Suprapubic skin (tissue), 4 donors: ENCODE results near the gene PCSK2. TPM values are rescaled to one million over a fixed set of nuclear protein-coding genes. Genes with fewer than 3 reads are reported as not detected.

Source experiments
- DNase-seq, 2 donors: peaks; one replicate each; pipeline ENCODE4 v3.0.0-alpha.2; 2019; ENCODE audit warnings: low spot score in 2 of 2
- H3K27ac ChIP-seq: fragments of 200-600 bp; sonication (generic); one replicate; pipeline ENCODE4 v1.5.1; 2019
- H3K27me3 ChIP-seq: fragments of 200-600 bp; sonication (generic); one replicate; pipeline ENCODE4 v1.5.1; 2019
- H3K36me3 ChIP-seq: fragments of 200-600 bp; sonication (generic); one replicate; pipeline ENCODE4 v1.5.1; 2019
- H3K4me1 ChIP-seq: fragments of 200-600 bp; sonication (generic); one replicate; pipeline ENCODE4 v1.5.1; 2019
- H3K4me3 ChIP-seq: fragments of 200-600 bp; sonication (generic); one replicate; pipeline ENCODE4 v1.5.1; 2019; ENCODE audit warnings: mild to moderate bottlenecking
- H3K9me3 ChIP-seq: fragments of 200-600 bp; sonication (generic); one replicate; pipeline ENCODE4 v1.5.1; 2019
- CTCF ChIP-seq, 2 donors: fragments of 200-600 bp in 1 of 2; fragments of 450-650 bp in 1 of 2; sonication (generic) in 1 of 2; IDR thresholded peaks; one replicate each; pipeline ENCODE4 v1.5.1; 2016 to 2019; ENCODE audit warnings: antibody characterized with exemption in 2 of 2, mild to moderate bottlenecking in 1 of 2, moderate library complexity in 1 of 2
- EP300 ChIP-seq: sonication (generic); formaldehyde crosslinking; IDR thresholded peaks from one replicate; pipeline ENCODE4 v1.6.1; 2017; ENCODE audit warnings: antibody characterized with exemption
- POLR2A ChIP-seq, 2 donors: fragments of 450-650 bp; IDR thresholded peaks; one replicate each; pipeline ENCODE4 v1.6.1; 2017; ENCODE audit warnings: antibody characterized with exemption in 2 of 2, mild to moderate bottlenecking in 2 of 2, moderate library complexity in 2 of 2
- POLR2AphosphoS5 ChIP-seq, 3 donors: sonication (generic); formaldehyde crosslinking; IDR thresholded peaks; one replicate each; pipeline ENCODE4 v1.6.1; 2017; ENCODE audit warnings: antibody characterized with exemption in 3 of 3
- WGBS: methylation state at CpG from one replicate; pipeline ENCODE4 v1.1.5; 2018; 5-methylcytosine and 5-hydroxymethylcytosine counted together
- total RNA-seq, 4 donors: library from RNA; depleted of rRNA; stranded (reverse); fragments of >200 nt; gene quantifications; one replicate each; pipeline ENCODE4 v1.1.0, GENCODE V29; 2016

The PCSK2 gene
- total RNA-seq, 4 donors from 2014 or later = 5.2 to 23.1 (median 12.9) TPM

- no peaks in the 10 kb centered on the region for H3K4me1 ChIP-seq
- no peak overlapping the region for H3K4me3 ChIP-seq
- no peaks in the 10 kb centered on the region for H3K36me3 ChIP-seq
- TF ChIP-seq CTCF (IDR thresholded peaks at IDR 0.05) = no peak
- no peak for TF ChIP-seq EP300
- no peak for TF ChIP-seq POLR2A (IDR thresholded peaks at IDR 0.05)
- TF ChIP-seq POLR2AphosphoS5 (IDR thresholded peaks at IDR 0.05) = no peak
- H3K9me3 ChIP-seq = no peaks in the 10 kb centered on the region
- 85% methylated on average over 2 of the region's 2 CpGs for WGBS
- H3K27ac ChIP-seq = no peak overlapping the region
- no peak for DNase-seq
- H3K27me3 ChIP-seq = no peaks in the 10 kb centered on the region
These were observed 73.3 kb downstream of the PCSK2 start for GRCh38 chr20:17300113-17300512.

- Histone ChIP-seq H3K27me3 (no peaks in the 10 kb centered on the region), H3K27ac (no peak overlapping the region), H3K36me3 (no peaks in the 10 kb centered on the region), H3K4me3 (no peak overlapping the region), H3K4me1 (no peaks in the 10 kb centered on the region), H3K9me3 (no peaks in the 10 kb centered on the region)
- WGBS = 65% methylated on average over 3 of the region's 3 CpGs
- TF ChIP-seq EP300 = no peak
- TF ChIP-seq CTCF (IDR thresholded peaks at IDR 0.05) = no peak
- TF ChIP-seq POLR2A (IDR thresholded peaks at IDR 0.05) = no peak
- TF ChIP-seq POLR2AphosphoS5 (IDR thresholded peaks at IDR 0.05) = no peak
- DNase-seq = no peak
These were observed 77.9 kb downstream of the PCSK2 start for GRCh38 chr20:17304774-17305173.

GRCh38 chr20:17306427-17306826 is 79.6 kb downstream of the PCSK2 start:
- TF ChIP-seq POLR2AphosphoS5 (IDR thresholded peaks at IDR 0.05) (no peak), CTCF (IDR thresholded peaks at IDR 0.05) (no peak), POLR2A (IDR thresholded peaks at IDR 0.05) (no peak), EP300 (no peak)
- Histone ChIP-seq H3K4me3 (no peak overlapping the region), H3K27ac (no peak overlapping the region), H3K9me3 (no peaks in the 10 kb centered on the region), H3K27me3 (no peaks in the 10 kb centered on the region), H3K36me3 (no peaks in the 10 kb centered on the region), H3K4me1 (no peaks in the 10 kb centered on the region)
- no peak for DNase-seq
- WGBS = 89% methylated on average over 4 of the region's 4 CpGs

- H3K27me3 ChIP-seq = peaks cover 9% of the 10 kb centered on the region
- no peaks in the 10 kb centered on the region for H3K9me3 ChIP-seq
- WGBS = 57% methylated on average over 5 of the region's 5 CpGs
- no peaks in the 10 kb centered on the region for H3K4me1 ChIP-seq
- H3K36me3 ChIP-seq = no peaks in the 10 kb centered on the region
- no peak overlapping the region for H3K27ac ChIP-seq
- no peak for TF ChIP-seq EP300
- TF ChIP-seq POLR2AphosphoS5 (IDR thresholded peaks at IDR 0.05) = no peak
- TF ChIP-seq CTCF (IDR thresholded peaks at IDR 0.05) = no peak
- no peak for TF ChIP-seq POLR2A (IDR thresholded peaks at IDR 0.05)
- no peak for DNase-seq
- H3K4me3 ChIP-seq = no peak overlapping the region
These were observed 87.4 kb downstream of the PCSK2 start for GRCh38 chr20:17314264-17314663.

- H3K27me3 ChIP-seq = peaks cover 9% of the 10 kb centered on the region
- no peaks in the 10 kb centered on the region for H3K9me3 ChIP-seq
- H3K4me1 ChIP-seq = no peaks in the 10 kb centered on the region
- no peaks in the 10 kb centered on the region for H3K36me3 ChIP-seq
- H3K27ac ChIP-seq = no peak overlapping the region
- H3K4me3 ChIP-seq = peak overlapping the region; percentile 5
- no peak for DNase-seq
- WGBS = 57% methylated on average over 23 of the region's 45 CpGs
- TF ChIP-seq EP300 (no peak), POLR2A (IDR thresholded peaks at IDR 0.05) (no peak), CTCF (IDR thresholded peaks at IDR 0.05) (no peak), POLR2AphosphoS5 (IDR thresholded peaks at IDR 0.05) (no peak)
These were observed 88.8 kb downstream of the PCSK2 start for GRCh38 chr20:17315407-17316231.
